GM18505 (cell line): ENCODE data around the gene POLR2J2.
A peak's percentile ranks its signal among the peaks of the same experiment; 100 is the strongest.
"Not testable (repeated sequence)": the region's sequence is repeated elsewhere in the genome, so short reads cannot be mapped to it uniquely, and the experiment has no call there.

Experiments used
- ATAC-seq: cut with Tn5 transposase; IDR thresholded peaks from one replicate; pipeline ENCODE4 v1.9.1; 2021; ENCODE audit not compliant: unreplicated experiment
- POLR2A ChIP-seq: IDR thresholded peaks from 4 replicates; pipeline ENCODE4 v1.6.1; 2011; ENCODE audit warnings: borderline replicate concordance; ENCODE audit not compliant: insufficient read depth, insufficient read length; ENCODE audit errors: extremely low read depth

POLR2J2 gene

DNA sequence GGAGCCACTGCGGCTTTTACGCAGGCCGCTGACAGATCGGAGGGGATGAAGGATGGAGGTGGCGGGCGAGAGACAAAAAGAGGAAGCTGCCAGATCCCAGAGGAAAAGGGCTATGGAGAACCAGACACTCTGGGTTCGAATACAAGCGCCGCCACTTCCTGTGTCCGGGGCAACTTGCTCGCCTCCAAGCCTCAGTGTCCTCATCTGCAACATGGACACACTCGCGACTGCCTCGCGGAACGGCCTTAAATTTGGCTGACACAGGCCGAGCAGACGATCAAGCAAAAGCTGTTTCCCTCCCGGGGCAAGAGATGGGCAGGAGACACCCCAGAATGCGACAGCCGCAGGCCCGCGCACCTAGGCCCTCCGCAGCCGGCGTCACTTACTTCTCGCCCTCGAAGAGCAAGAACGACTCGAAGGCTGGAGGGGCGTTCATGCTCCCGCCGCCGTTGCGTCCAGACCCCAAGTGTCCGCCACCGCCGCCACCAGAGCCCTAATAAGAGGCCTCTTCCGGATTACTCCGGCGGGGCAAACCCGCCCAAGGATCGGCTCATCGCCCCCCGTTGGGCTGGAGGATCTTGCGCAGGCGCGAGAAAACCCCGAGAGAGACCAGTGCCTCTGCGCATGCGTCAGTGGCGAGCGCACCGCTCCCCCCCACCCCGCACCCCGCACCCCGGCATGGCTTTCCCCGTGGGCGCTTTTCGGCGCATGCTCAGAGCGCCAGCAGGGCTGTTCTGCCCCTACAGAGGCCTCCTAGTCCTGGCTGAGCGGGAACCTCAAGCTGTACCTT, at the start of gene POLR2J2:
POLR2J2 (minus strand) TSS at position 498 of the 790 bp plus-strand sequence; CDS start at position 436, 62 bp downstream.
- peak; percentile 19 for TF ChIP-seq POLR2A
- ATAC-seq, result peak; percentile 73

DNA sequence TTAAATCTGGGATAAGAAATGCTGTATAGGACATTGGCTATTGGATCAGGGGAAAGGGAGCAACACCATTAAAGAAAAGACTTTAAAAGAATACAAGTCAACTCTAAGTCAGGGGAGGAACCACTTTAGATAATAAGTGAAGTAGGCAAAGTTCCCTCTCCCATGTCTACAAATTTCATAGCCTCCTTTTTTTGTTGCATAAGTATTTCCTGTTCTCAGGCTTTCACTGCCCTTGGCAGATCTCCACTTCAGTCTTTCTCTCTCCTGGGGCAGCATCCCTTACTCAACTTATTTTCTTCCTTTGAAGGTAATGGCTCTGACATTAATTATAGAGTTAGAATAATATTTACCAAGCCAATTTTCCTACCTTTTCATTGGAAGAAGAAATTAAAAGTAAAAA, 47.0 kb upstream of the POLR2J2 start:
- not testable (repeated sequence) for ATAC-seq

DNA sequence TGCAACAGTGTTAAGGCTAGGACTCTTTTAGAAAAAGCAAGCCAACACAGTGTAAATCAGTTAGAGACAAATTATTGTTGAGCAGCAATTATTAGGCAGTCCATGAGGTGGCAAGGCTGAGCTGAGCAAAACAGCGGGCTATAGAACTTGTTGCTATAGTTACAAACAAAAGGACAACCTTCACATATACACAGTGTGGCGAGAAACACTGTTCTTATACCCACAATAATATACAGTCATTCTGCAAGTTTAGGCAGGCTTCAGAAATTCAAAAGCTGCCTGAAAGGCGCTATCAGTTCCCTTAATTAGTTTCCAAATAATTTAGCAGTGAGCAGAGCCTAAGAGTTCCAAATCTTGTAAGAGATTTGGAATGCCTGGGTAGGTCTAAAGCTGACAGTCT, 44.3 kb upstream of the POLR2J2 start:
- peak; percentile 50 for ATAC-seq

DNA sequence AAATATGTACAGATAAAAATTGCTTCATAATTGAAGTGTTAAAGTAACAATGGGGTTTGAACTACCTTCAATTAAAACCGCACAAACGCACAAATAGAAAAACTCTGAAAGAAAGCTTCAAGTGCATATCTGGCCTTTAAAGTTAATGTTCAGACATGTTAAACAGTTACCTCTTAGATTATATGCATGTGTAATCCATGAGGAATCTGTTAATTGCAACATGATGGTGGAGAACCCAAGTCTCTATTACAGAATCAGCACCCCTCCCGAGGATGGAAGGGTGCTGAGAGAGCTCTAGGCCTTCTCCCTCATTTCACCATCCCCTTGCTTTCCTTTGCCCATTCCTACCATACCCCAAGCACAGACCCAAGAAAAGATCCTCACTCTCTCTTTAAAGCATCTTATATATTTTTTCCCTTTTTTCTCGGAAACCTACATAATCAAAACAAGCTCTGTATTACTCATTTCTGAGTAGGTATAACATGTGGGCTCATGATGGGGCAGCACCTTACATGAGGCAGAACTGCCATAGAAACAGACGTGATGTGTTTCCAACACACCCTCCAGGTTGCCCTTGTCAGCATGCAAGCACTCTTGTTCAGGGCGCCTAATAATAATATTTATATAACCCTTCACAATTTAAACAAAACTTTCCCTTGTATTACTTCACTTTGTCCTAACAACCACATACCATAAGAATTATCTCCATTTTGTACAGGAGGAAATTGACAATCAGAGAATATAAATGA, 43.5 kb upstream of the POLR2J2 start:
- not testable (repeated sequence) for ATAC-seq

DNA sequence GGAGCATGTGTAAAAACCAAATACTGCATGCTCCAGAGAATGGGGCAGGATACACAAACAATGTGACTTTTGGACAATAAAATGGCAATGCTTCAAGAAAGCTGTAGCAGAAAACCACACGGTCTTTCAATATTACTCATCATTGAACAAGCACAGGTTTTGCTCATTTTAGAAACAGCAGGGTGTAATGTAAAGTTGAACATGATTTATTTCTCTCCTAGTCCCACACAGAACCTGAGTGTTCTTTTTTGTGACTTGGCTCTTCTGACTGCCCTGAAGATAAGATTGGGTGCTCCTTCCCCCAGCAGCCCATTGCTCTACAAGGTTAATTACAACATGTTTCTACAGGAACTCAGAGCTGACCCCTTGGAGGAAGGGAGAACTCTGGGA, 42.2 kb upstream of the POLR2J2 start:
- peak; percentile 74 for ATAC-seq

DNA sequence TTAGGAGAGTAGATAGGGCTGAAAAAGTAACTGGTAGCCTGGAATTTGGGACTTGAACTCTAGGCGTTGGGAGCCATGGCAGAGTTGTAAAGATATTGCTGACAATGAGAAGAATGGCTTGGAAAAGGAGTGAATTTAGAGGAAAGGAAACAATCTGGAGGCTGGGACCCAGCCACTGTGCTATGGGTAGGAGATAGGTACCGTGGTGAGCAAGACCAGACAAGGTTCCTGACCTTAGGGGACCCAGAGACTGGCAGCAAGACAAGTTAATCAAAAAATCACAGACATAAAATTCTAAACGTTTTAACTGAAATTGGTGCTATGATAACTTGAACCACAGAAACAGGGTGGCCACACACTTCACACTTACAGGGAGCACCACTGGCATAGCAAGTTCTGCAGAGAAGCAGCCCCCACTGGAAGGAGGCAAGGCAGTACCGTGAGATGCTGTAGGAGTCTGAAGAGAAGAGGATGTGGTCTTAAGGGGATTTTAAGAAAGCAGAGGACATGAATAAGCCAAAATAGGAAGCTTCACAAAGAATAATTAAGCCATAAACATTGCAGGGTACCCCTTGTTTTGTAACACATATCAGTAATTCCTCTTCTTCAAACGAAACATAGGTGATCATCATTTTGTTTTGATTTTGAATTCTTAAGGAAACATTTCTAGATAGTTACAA, 41.7 kb upstream of the POLR2J2 start:
- ATAC-seq, result peak; percentile 77

DNA sequence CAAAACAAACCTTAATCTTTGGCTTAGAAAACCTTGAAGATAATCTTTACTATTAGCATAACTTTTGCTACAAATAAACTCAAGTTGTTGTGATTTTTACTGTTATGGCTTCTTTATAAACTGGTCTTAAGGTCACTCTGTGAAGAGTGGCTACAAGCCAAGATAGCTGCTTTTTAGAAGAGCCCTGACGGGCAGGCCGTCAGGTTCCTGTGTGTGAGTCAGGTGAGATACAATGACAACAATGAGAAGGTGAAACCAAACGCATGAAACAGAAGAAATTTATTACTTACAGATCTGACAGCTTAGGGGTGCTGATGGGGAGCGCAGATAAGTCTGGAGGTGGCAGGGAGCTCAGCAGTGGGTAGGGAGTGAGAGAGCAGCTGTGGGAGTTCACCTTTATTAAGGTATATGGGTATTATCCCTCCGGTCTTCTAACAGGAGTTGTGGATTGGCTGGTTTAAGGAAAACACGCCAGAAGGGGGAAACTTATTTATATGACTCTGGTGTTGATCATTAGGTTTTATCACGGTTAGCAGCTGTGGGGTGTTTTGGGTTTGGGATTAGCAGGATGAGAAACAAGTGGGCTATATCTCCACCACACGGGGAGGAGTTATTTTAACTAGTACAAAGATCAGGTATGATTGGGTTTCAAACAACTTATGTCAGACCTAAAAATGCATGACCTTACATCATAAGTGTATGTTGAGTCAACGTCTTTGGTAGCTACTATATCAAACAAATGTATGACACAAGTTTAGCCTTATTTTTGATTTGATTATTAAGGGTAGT, 27.7 kb upstream of the POLR2J2 start:
- ATAC-seq, result not testable (repeated sequence)

DNA sequence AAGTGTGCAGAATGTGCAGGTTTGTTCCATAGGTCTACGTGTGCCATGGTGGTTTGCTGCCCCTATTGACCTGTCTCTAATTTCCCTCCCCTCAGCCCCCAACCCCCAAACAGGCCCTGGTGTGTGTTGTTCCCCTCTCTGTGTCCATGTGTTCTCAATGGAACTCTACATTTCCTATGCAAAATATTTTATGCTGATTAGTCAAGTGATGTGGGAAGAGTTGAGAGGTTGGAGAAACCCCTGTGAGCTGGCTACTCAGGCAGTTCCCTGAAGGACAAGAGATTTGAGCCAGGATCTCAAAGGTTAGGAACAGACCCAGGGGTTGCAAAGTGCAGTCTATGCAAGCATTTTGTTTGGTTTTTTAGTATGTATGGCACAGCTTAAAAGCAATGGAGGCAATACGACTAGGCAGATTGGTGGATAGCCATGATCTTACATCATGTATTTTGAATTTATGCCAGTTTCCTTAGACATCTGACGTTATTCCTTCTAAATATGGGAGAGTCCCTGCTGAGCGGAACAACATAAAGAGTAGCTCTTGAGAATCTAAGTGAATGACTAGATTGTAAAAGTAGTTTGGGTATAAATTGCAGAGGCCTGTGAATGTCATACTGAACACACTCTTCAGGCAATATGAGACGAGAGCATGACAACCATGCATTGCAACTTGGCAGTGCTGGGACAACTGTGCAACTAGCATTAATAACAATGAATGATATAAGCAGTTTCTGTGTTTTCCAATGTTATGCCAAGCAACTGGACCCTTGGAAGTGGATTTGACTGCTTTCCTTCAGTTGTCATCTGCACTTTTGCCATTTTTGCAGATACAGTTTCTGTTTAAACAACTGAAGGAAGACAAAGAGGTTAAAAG, 26.4 kb upstream of the POLR2J2 start:
- not testable (repeated sequence) for ATAC-seq

DNA sequence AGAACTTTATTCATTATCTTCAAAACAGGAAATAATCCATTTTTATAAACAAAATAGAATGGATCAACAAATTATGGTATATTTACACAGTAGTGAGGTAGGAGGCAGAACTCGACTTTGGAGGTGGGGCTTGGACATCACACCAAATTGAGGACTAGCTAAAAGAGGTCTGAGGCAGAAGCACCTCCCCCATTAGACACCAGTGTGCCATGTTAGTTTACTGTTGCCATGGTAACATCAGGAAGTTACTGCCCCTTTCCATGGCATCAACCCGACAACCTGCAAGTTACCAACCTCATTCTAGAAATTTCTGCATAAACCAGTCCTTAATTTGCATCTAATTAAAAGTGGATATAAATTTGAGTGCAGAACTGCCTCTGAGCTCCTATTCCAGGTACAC, 24.5 kb upstream of the POLR2J2 start:
- ATAC-seq, result not testable (repeated sequence)

DNA sequence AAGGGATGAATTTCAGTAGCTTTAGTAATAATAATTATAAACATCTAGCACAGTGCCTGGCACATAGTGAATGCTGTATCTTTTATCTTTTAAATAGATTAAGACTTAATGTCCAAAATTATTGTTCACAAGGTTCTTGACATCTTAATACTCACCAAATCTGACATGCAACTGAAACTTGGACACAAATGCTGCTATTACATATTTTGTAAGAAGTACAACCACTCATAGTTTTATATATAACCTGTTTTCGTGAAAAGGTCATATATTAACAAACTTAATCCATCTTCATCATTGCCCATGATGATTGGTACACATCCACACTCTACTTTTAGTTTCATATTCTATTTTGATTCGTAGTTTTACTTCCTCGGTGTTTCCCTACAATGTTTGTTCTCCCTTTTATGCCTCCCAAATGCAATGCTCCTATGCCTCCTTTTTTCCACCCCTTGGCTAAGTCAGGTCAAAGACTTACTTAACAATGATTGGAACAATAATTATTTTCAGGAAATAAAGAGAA, 23.6 kb upstream of the POLR2J2 start:
- ATAC-seq, result not testable (repeated sequence)

DNA sequence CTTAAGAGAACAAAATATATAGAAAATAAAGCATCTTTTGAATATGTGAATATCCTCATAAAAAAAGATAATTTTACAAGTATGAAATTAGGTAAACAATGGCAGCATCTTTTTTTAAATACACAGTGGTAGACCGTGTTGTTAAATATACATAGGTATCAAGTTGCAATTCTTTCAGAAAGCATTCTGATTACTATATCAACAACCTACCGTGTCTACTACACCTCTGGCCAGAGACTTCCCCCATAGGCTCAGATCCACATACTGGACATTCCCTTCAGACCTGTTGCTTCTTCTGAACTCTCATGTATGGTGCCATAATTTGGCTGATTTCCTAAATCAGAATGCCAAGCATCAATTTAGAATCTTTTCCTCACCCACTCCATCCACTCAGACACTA, 22.5 kb upstream of the POLR2J2 start:
- not testable (repeated sequence) for ATAC-seq

DNA sequence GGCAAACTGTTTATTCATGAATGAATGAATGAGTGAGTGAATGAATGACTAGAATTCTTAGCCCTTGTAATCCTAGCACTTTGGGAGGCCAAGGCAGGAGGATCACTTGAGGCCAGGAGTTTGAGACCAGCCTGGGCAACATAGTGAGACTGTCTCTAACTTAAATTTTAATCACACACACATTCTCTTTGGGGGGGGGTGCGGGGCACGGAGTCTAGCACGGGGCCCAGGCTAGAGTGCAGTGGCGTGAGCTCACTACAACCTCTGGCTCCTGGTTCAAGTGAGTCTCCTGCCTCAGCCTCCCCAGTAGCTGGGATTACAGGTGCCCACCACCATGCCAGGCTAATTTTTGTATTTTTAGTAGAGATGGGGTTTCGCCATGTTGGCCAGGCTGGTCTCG, 19.1 kb upstream of the POLR2J2 start:
- ATAC-seq, result not testable (repeated sequence)

DNA sequence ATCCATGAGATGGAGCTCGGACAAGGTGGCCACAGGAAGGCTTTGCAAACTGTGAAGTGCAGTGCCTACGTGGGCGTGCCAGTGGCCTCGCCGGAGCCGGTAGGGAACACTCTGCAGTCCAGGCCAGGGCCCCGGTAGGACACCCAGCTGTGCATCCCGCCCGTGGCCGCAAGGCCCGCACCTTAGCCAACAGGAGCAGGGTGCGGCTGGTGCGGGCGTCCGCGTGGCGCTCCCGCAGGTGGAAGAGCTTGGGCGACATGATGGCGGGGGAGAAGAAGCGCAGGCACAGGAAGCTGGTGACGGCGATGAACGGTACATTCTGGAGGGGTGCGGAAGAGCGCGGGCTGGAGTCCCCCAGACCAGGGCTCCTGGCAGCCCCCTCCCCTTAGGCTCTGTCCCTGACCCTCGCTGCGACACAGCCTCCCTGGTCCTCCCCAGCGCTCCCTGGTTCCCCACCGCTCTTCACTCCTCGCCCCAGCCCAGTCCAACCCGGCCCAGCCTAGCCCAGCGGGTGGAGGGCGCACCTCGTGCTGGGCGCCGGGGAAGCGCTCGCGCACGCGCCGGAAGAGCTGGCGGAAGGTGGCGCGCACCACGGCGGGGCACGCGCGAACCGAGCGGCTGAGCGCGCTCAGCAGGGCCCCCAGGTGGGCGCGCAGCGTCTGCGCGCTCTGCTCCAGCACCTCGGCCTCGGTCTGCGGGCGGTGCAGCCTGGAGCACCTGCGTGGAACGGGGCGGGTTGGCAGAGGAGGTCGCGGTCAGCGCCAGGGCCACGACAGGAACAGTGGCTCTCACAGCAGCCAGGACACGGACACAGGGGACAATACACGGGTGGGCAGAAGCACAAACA, 18.2 kb upstream of the POLR2J2 start:
- ATAC-seq, result peak; percentile 73

DNA sequence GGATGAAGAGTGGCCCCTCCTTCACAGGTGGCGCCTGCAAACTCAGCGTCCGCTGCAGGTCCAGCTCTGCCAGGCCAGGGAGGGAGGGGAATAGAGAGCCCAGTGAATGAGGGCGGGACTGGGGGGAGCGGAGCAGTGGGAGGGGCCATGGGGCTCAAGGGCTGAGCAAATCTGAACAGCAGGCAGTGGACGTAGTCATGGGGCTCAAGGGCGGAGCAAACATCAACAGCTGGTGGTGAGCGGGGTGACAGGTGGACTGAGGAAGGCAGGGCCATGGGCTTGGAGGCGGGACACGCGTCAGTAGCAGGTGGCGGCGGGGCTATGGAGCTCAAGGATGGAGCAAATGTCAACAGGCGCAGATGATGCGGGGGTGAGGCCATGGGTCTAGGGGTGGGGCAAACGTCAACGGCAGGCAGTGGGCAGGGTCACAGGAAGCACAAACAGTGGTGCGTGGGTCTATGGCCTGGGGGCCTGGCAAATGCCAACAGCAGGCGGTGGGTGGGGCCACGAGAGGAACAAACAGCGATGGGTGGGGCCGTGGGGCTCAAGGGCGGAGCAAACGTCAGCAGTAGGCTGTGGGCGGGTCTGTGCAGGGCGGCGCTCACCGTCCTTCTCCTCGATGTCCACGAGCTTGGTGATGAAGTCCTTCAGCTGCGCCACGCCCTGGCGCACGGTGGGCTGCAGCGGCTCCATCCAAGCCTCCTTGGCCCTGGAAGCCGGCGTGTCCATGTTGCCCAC, 17.0 kb upstream of the POLR2J2 start:
- peak; percentile 67 for ATAC-seq

DNA sequence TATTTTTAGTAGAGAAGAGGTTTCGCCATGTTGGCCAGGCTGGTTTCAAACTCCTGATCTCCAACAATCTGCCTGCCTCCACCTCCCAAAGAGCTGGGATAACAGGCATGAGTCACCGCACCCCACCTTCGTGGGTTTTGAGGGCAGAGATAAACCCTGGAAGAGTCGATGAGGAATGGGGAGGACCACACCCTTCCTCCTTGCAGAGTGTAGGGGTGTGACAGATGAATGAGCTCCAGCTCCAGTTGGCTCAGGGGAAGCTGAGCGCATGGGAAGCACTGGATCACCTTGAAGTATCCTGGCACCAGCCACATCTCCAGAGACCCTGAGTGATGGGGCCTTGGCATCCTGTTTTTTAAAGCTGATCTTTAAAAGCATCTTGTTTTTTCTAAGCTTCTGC, 11.1 kb upstream of the POLR2J2 start:
- not testable (repeated sequence) for ATAC-seq

DNA sequence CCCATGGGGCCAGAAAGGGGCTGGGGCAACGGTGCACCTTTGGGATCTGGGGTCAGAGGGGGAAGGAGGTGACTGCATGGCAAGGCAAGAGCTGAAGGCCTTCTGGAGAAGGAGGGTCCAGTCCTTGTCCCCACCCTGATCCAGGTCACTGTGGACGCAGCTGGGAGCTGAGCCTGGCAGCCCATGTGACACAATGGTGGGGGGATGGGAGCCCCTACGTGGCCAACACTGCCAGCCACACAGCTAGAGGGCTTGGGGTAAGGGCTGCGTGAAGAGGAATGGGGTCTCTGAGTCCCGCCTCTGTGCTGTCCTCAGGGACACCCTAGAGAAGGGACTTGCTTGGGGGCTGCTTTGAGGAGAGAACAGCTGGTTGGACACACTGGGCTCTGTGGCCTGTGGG, 9.3 kb upstream of the POLR2J2 start:
- ATAC-seq, result not testable (repeated sequence)

DNA sequence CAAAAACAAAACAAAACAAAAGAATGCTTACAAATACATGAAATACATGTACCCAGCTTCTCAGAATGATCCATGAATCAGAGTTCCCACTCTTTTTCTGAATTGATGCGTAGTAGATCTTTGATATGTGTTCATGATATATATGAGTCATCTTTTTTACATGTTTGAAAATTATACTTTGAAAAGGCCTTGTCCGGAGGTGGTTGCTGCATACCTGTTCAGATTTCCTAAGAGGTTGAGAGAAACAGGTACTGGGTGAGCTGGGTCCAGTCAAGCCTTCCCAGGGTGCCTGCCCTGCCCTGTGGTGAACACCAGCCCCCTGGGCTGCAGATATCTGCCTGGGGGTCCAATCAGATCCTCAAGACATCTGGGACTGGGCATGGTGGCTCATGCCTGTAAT, 4.1 kb upstream of the POLR2J2 start:
- ATAC-seq, result not testable (repeated sequence)
